COLO829 (cell line): ENCODE results near the gene OR14A2.
"Not testable (repeated sequence)": the region's sequence is repeated elsewhere in the genome, so short reads cannot be mapped to it uniquely, and the experiment has no call there.

Experiments used
- DNase-seq: peaks from one replicate; pipeline ENCODE4 v3.0.0; 2012; ENCODE audit warnings: low spot score

Gene OR14A2

DNA sequence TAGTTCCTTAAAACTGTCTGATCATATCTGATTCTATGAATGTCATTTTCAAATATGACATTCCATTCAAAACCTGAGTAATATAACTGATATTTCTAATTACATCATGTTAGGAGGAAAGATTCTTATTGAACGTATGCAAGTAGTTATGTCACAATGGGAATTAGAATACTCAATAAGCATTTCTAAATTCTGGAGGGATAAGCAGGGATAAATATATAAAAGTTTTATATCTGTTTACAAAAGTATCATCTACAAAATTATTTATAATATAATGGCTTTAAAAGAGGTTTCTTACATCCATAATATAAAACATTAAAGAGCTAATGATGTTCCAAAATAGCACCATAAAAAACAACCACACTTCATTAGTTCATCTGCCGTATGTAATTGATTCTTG lies at the start of gene OR14A2:
TSS of gene OR14A2 (minus strand) at position 101 of the 400 bp plus-strand sequence.
- no peak for DNase-seq

- DNase-seq, result no peak
Measured at GRCh38 chr1:247797518-247797917, 49.6 kb upstream of the OR14A2 start.

- no peak for DNase-seq
Measured at GRCh38 chr1:247769603-247770002, 21.7 kb upstream of the OR14A2 start.

- DNase-seq, result no peak
Measured at GRCh38 chr1:247760456-247760855, 12.5 kb upstream of the OR14A2 start, which contains the start of gene OR1C1. OR1C1 (minus strand) TSS chr1:247760556; CDS start chr1:247758406, 2,150 bp downstream.

GRCh38 chr1:247754311-247754710 lies 6.4 kb upstream of the OR14A2 start:
- not testable (repeated sequence) for DNase-seq

GRCh38 chr1:247749870-247750269 lies 1.9 kb upstream of the OR14A2 start:
- no peak for DNase-seq

GRCh38 chr1:247747616-247748015 lies 325 bp downstream of the OR14A2 start:
- DNase-seq, result peak; percentile 13

DNA sequence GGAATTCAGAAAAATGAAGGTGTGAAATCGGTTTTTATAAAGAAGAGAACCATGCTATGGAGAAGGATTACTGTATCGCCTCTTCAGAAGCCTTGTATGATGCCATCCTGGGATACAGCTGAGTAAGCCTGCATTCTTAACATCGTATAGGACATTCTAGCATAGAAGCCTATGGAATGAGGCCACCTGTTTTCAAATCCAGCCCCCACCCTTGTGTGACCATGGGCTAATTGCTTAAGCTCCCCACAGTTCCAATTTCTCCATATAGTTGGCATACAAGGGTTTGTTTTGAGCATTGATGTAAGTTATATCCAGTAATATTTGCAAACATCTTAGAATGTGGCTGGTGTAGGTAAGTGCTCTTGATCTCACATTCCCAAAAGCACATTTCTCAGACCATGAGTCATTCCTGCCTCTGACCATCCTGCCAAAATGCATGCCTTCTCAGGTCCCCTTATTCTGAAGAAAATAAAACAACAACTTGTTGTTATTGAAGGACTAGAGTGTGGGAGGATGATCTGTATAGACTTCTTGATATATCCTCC lies 1.5 kb downstream of the OR14A2 start:
- DNase-seq, result peak; percentile 50

GRCh38 chr1:247742215-247742760 lies 5.7 kb downstream of the OR14A2 start:
- not testable (repeated sequence) for DNase-seq

GRCh38 chr1:247741756-247742155 lies 6.2 kb downstream of the OR14A2 start:
- DNase-seq, result no peak

DNA sequence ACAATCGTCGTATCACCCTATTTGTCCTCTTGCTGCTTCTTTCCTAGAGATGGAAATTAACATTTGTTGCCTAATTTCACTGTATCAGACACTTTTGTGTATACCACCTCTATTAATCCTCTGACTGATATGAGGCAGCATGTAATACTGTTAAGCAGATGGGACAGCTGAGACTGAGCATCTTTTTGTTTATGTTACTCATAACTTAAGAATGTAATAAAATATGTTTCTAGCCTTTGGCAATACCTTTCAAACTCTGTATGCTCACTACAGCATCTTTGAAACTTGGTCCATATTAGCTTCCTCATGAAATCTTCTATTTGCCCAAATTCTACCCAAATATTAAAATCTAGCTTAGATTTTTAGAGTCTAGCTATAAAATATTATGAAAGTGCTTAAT lies 7.2 kb downstream of the OR14A2 start:
- DNase-seq, result peak; percentile 15

DNA sequence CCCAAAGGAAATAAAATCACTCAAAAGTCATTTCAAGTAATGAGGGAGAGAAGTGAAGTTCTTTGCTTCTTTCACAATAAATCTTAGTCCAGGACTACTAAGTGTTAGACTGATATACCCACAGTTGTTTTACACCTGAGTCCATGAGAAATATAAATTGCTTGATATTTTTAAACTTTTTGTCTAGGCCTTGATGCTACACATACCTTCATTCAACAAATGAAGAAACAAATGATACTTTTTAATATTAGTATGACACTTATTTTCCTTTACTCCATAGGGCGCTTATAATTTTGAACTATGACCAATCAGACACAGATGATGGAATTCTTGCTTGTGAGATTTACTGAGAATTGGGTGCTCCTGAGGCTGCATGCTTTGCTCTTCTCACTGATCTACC lies 9.6 kb downstream of the OR14A2 start, which contains the start of gene OR14K1:
TSS of gene OR14K1 (plus strand) at position 301 of the 400 bp plus-strand sequence. CDS start at position 301, 0 bp downstream.
- no peak for DNase-seq

DNA sequence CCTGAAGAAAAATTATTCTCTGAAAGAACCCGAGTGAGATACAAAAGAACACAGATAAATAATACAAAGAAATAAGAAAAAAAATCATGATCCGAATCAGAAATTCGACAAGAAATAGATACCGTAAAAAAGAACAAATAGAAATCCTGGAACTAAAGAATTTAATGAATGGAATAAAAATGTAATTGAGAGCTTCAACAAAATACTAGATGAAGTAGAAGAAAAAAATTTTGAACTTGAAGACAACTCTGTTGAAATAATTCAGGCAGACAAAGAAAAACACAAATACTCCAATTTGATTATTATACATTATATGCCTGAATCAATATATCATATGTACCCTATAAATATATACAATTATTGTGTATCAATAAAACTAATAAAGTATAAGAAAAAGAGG lies 26.7 kb downstream of the OR14A2 start:
- no peak for DNase-seq

- DNase-seq, result no peak
Measured at GRCh38 chr1:247716546-247716945, 31.4 kb downstream of the OR14A2 start, which contains the start of gene OR6F1. OR6F1 (minus strand) TSS chr1:247716646; CDS start chr1:247712755, 3,891 bp downstream.

- DNase-seq, result no peak
Measured at GRCh38 chr1:247713753-247714152, 34.2 kb downstream of the OR14A2 start.

DNA sequence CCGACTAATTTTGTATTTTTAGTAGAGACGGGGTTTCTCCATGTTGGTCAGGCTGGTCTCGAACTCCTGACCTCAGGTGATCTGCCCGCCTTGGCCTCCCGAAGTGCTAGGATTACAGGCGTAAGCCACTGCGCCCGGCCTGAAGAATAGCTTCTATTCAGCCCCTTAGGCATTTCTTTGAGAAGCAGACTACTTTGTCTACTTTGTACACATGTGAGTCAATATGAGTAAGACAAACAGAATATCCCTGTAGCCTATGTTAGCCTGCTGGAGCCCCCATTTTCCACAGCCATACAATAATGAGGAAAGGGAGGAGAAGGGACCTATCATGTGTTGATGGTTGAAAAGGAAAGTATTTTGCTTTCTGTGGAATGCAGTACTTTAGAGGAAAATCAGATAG lies 37.3 kb downstream of the OR14A2 start:
- DNase-seq, result not testable (repeated sequence)

DNA sequence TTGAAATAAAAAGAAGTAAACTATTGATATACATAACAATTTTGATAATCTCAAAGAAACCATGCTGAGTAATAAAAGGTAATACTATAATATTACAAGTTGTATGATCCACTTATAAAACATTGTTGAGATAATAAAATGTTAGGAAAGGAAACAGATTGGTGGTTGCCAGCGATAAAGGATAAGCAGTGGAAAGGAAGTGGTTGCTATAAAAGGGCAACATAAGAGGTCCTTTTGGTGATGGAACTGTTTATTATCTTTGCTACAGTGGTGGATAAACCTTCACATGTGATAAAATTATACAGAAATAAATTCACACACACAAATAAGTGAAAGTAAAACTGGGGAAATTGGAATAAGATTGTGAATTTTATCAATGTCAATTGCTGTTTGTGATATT lies 46.6 kb downstream of the OR14A2 start:
- no peak for DNase-seq

- peak; percentile 38 for DNase-seq
Measured at GRCh38 chr1:247681288-247681897, 66.5 kb downstream of the OR14A2 start.

- no peak for DNase-seq
Measured at GRCh38 chr1:247680171-247680570, 67.8 kb downstream of the OR14A2 start.

GRCh38 chr1:247679639-247680038 lies 68.3 kb downstream of the OR14A2 start, which contains the start of gene OR13G1:
OR13G1 (minus strand) TSS chr1:247679739; CDS start chr1:247673041, 6,698 bp downstream.
- DNase-seq, result no peak
